Measurements from ENCODE around the gene GRWD1.

GRCh38 chr19:48444936-48445200 is 915 bp upstream of the GRWD1 start:
- TF ChIP-seq CTCF (IDR thresholded peaks at IDR 0.05 in 4 of 5, conservative IDR thresholded peaks at IDR 0.05 in 1 of 5) (no peak), POLR2A (IDR thresholded peaks at IDR 0.05) (no peak)

Measured in gastrocnemius medialis (tissue), 4 donors.